ENCODE measurements around the gene DOK7. TPM values are rescaled to one million over a fixed set of nuclear protein-coding genes. Genes with fewer than 3 reads are reported as not detected.

DOK7 gene
- polyA plus RNA-seq, 3 donors = not detected

DNA sequence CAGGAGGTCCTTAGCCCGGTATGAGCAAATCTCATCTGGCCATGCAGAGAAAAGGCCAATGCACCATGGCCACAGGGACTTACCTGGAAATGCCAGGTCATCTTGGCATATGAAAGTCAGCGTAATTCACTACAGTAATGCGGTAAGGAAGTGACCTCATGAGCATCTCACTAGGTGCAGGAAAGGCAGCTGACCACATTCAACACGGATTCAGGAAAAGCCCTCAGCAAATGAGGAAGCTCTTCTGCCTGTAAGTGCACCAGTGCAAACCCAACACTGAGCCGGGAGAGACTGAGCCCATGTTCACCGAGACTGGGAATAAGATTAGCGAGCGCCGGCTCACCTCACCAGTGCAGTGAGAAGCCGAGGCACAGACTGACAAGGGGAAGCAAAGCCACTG lies 45.4 kb downstream of the DOK7 start:
- H3K4me1 Mint-ChIP-seq = peaks cover 8% of the 10 kb centered on the region
- no peaks in the 10 kb centered on the region for H3K4me1 ChIP-seq (ENCODE audit: control insufficient read depth in 1 of 2, insufficient read depth in 2 of 2, low read length in 2 of 2)
- no peak overlapping the region for H2AFZ ChIP-seq (ENCODE audit: insufficient read depth, low read depth, low read length, poor library complexity, severe bottlenecking)
- H3K4me3 Mint-ChIP-seq = no peak overlapping the region
- H3K4me2 ChIP-seq (replicated peaks; ENCODE audit: extremely low read depth, low read length, poor library complexity, severe bottlenecking) = no peak overlapping the region
- peaks cover 92% of the 10 kb centered on the region for H4K20me1 ChIP-seq (ENCODE audit: insufficient read depth, low read length)
- H3K36me3 ChIP-seq (replicated peaks in 1 of 2; ENCODE audit: control insufficient read depth in 1 of 2, insufficient read depth in 2 of 2, low read length in 2 of 2) = peaks cover 80 to 100% of the 10 kb centered on the region in 2 donors
- peak overlapping the region in 1 of 2 donors; percentile 48 for H3K27ac ChIP-seq (ENCODE audit: low read depth in 1 of 2, low read length in 2 of 2)
- peak overlapping the region in 5 of 7 donors; percentile 42 to 81 (median 64) for H3K27ac Mint-ChIP-seq
- peaks cover 0 to 3% (median 0%) of the 10 kb centered on the region in 3 donors for H3K27me3 Mint-ChIP-seq (ENCODE audit: low read depth in 3 of 3)
- peak in 1 of 3 donors; percentile 38 for DNase-seq
- no peak overlapping the region for H3K9ac ChIP-seq (ENCODE audit: insufficient read depth, low read length, poor library complexity, severe bottlenecking)
- intact Hi-C loops (cut with micrococcal nuclease) = no loop called here
- no peaks in the 10 kb centered on the region for H3K27me3 ChIP-seq (ENCODE audit: control insufficient read depth in 2 of 2, insufficient read depth in 2 of 2, low read length in 2 of 2)
- WGBS (ENCODE audit: insufficient coverage) = 66% methylated on average over 9 of the region's 10 CpGs
- H3K9me3 ChIP-seq (replicated peaks in 1 of 2; ENCODE audit: control insufficient read depth in 1 of 2, insufficient read depth in 1 of 2, low read length in 2 of 2) = peaks cover 0 to 4% of the 10 kb centered on the region in 2 donors
- H3K9me3 Mint-ChIP-seq = peaks cover 0 to 8% (median 0%) of the 10 kb centered on the region in 7 donors
- H3K4me3 ChIP-seq (replicated peaks in 1 of 3; ENCODE audit: low read depth in 2 of 3, low read length in 3 of 3) = no peak overlapping the region
- peaks cover 62% of the 10 kb centered on the region for H3K79me2 ChIP-seq (ENCODE audit: insufficient read depth, low read length)
- peaks cover 79 to 93% of the 10 kb centered on the region in 2 donors for H3K36me3 Mint-ChIP-seq
- TF ChIP-seq CTCF (IDR thresholded peaks at IDR 0.05) = no peak

- Histone ChIP-seq H3K4me1 (ENCODE audit: control insufficient read depth in 1 of 2, insufficient read depth in 2 of 2, low read length in 2 of 2) (no peaks in the 10 kb centered on the region), H2AFZ (ENCODE audit: insufficient read depth, low read depth, low read length, poor library complexity, severe bottlenecking) (no peak overlapping the region), H3K4me2 (replicated peaks; ENCODE audit: extremely low read depth, low read length, poor library complexity, severe bottlenecking) (no peak overlapping the region), H3K27ac (ENCODE audit: low read depth in 1 of 2, low read length in 2 of 2) (no peak overlapping the region), H4K20me1 (ENCODE audit: insufficient read depth, low read length) (peaks cover 92% of the 10 kb centered on the region), H3K9me3 (replicated peaks in 1 of 2; ENCODE audit: control insufficient read depth in 1 of 2, insufficient read depth in 1 of 2, low read length in 2 of 2) (peaks cover 0 to 4% of the 10 kb centered on the region in 2 donors), H3K4me3 (replicated peaks in 1 of 3; ENCODE audit: low read depth in 2 of 3, low read length in 3 of 3) (no peak overlapping the region), H3K79me2 (ENCODE audit: insufficient read depth, low read length) (peaks cover 49% of the 10 kb centered on the region), H3K27me3 (ENCODE audit: control insufficient read depth in 2 of 2, insufficient read depth in 2 of 2, low read length in 2 of 2) (no peaks in the 10 kb centered on the region), H3K9ac (ENCODE audit: insufficient read depth, low read length, poor library complexity, severe bottlenecking) (no peak overlapping the region), H3K36me3 (replicated peaks in 1 of 2; ENCODE audit: control insufficient read depth in 1 of 2, insufficient read depth in 2 of 2, low read length in 2 of 2) (peaks cover 87 to 100% of the 10 kb centered on the region in 2 donors)
- no peak for TF ChIP-seq CTCF (IDR thresholded peaks at IDR 0.05)
- intact Hi-C loops (cut with micrococcal nuclease) = no loop called here
- peaks cover 79 to 92% of the 10 kb centered on the region in 2 donors for H3K36me3 Mint-ChIP-seq
- DNase-seq = no peak
- 97% methylated on average over 15 of the region's 16 CpGs for WGBS (ENCODE audit: insufficient coverage)
- H3K9me3 Mint-ChIP-seq = peaks cover 0 to 9% (median 0%) of the 10 kb centered on the region in 7 donors
- peaks cover 8% of the 10 kb centered on the region for H3K4me1 Mint-ChIP-seq
- no peaks in the 10 kb centered on the region for H3K27me3 Mint-ChIP-seq (ENCODE audit: low read depth in 3 of 3)
- no peak overlapping the region for H3K27ac Mint-ChIP-seq
- H3K4me3 Mint-ChIP-seq = no peak overlapping the region
Observed at GRCh38 chr4:3510481-3510880, 47.4 kb downstream of the DOK7 start.

Measured in CD14-positive monocyte (primary cell).